Colonic mucosa (tissue), 4 donors: Measurements from ENCODE around the gene SUSD2. TPM values are rescaled to one million over a fixed set of nuclear protein-coding genes. Genes with fewer than 3 reads are reported as not detected.

ENCODE experiments used
- DNase-seq: peaks from one replicate; pipeline ENCODE4 v3.0.0-alpha.2; 2020
- H3K27ac ChIP-seq: fragments of 200-600 bp; one replicate; pipeline ENCODE4 v1.8.0; 2021
- H3K27me3 ChIP-seq: fragments of 200-600 bp; one replicate; pipeline ENCODE4 v1.8.0; 2021
- H3K36me3 ChIP-seq: fragments of 200-600 bp; one replicate; pipeline ENCODE4 v1.8.0; 2021
- H3K4me1 ChIP-seq: fragments of 200-600 bp; one replicate; pipeline ENCODE4 v1.8.0; 2021; ENCODE audit warnings: mild to moderate bottlenecking
- H3K4me3 ChIP-seq: fragments of 200-600 bp; one replicate; pipeline ENCODE4 v1.8.0; 2021
- H3K9ac ChIP-seq, 2 donors: one replicate each; pipeline ENCODE4 v1.7.0; 2013; ENCODE audit warnings: control low read depth in 2 of 2, low read depth in 2 of 2, low read length in 2 of 2
- H3K9me3 ChIP-seq: fragments of 200-600 bp; one replicate; pipeline ENCODE4 v1.8.0; 2021
- intact Hi-C: fragments of 100-400 bp; cut with DNase I; formaldehyde crosslinking; loops from one replicate; pipeline ENCODE4 v1.14.1; 2022
- total RNA-seq, 2 donors: library from RNA; stranded (reverse); fragmentation: NEBNext Ultra II Directional in 1 of 2; extraction: Animal tissue kit (Norgen Biotek cat#: 25700) in 1 of 2; gene quantifications; one replicate each; pipeline ENCODE4 v1.2.1, GENCODE V29; 2021
- TF ChIP-seq, protein P1 (sequence below): fragments of 200-600 bp; IDR thresholded peaks from one replicate; pipeline ENCODE4 v1.8.0; 2022; ENCODE audit warnings: antibody characterized with exemption, mild to moderate bottlenecking
- donor health status: healthy.
- donor health status: DM: no; HTN: no; CAD: no.
- donor health status: DM: no; HTN: no; CAD: no.

The SUSD2 gene
- total RNA-seq, 2 donors from 2014 or later: 1.2 to 2.4 TPM

DNA sequence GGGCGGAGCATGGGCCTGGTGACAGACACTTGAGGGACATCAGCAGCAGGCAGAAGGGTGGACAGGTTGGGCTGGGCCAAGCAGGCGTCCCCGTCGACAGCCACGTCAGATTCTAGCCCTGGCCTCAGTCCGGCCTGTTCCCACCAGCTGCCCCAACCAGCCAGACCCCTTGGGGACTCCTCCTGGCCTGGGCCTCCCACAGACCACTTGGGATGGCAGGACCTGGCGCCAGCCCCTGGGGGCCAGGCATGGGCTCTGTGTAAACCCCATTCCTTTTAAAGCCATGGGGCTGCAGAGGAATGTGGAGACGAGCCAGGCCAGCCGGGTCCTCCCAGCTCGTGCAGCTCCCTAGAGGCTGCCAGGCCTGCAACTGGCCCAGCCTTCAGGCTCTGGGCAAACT, 4.7 kb upstream of the SUSD2 start:
- Histone ChIP-seq H3K9me3 (no peaks in the 10 kb centered on the region), H3K27ac (no peak overlapping the region), H3K27me3 (no peaks in the 10 kb centered on the region), H3K4me3 (no peak overlapping the region), H3K36me3 (no peaks in the 10 kb centered on the region), H3K9ac (no peak overlapping the region), H3K4me1 (peaks cover 9% of the 10 kb centered on the region)
- TF ChIP-seq, protein P1, sequence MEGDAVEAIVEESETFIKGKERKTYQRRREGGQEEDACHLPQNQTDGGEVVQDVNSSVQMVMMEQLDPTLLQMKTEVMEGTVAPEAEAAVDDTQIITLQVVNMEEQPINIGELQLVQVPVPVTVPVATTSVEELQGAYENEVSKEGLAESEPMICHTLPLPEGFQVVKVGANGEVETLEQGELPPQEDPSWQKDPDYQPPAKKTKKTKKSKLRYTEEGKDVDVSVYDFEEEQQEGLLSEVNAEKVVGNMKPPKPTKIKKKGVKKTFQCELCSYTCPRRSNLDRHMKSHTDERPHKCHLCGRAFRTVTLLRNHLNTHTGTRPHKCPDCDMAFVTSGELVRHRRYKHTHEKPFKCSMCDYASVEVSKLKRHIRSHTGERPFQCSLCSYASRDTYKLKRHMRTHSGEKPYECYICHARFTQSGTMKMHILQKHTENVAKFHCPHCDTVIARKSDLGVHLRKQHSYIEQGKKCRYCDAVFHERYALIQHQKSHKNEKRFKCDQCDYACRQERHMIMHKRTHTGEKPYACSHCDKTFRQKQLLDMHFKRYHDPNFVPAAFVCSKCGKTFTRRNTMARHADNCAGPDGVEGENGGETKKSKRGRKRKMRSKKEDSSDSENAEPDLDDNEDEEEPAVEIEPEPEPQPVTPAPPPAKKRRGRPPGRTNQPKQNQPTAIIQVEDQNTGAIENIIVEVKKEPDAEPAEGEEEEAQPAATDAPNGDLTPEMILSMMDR: no peak
- DNase-seq: no peak
- intact Hi-C loops: loop anchor here (10.0 kb wide), 1 partner anchor 72 kb away; no protein-coding TSS in a partner anchor

DNA sequence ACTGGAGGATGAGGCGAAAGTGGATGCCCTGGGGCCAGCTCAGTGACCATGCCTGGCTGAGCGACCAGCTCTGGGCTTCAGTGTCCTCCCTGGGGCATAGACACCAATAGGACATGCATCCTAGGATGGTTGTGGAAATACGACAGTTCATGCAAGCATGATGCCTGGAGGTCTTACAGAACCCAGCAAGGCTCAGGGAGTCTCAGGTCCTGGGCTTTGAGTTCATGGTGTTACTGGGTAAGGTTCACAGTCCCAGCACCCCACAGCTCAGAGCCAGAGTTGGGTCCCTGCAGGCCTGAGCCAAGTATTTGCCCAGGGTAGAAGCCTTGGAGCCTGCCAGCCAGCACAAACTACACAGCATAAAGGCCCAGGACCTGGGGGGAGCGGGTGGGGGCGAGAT, 4.2 kb upstream of the SUSD2 start:
- no peaks in the 10 kb centered on the region for H3K36me3 ChIP-seq
- no peak overlapping the region for H3K9ac ChIP-seq
- no peak for DNase-seq
- TF ChIP-seq, protein P1: no peak
- no peaks in the 10 kb centered on the region for H3K9me3 ChIP-seq
- no peaks in the 10 kb centered on the region for H3K27me3 ChIP-seq
- peaks cover 11% of the 10 kb centered on the region for H3K4me1 ChIP-seq
- intact Hi-C loops: loop anchor here (10.0 kb wide), 1 partner anchor 72 kb away; no protein-coding TSS in a partner anchor
- no peak overlapping the region for H3K27ac ChIP-seq
- H3K4me3 ChIP-seq: no peak overlapping the region

DNA sequence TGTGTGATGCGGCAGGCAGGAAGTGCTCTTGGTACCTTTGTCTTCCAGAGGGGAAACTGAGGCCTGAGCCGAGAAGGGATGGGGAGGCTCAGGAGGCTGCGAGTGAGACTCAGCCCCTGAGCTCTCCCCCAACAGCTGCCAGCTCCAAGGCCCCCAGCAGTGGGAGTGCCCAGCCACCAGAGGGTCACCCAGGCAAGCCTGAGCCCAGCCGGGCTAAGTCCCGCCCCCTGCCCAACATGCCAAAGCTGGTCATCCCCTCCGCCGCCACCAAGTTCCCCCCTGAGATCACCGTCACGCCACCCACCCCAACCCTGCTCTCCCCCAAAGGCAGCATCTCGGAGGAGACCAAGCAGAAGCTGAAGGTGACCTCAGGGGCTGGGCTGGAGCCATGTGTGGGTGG, 3.8 kb upstream of the SUSD2 start:
- H3K4me3 ChIP-seq: no peak overlapping the region
- TF ChIP-seq, protein P1: no peak
- H3K27ac ChIP-seq: no peak overlapping the region
- H3K4me1 ChIP-seq: peaks cover 11% of the 10 kb centered on the region
- H3K27me3 ChIP-seq: no peaks in the 10 kb centered on the region
- H3K36me3 ChIP-seq: no peaks in the 10 kb centered on the region
- no peak overlapping the region for H3K9ac ChIP-seq
- no peak for DNase-seq
- no peaks in the 10 kb centered on the region for H3K9me3 ChIP-seq
- intact Hi-C loops: loop anchor here (10.0 kb wide), 1 partner anchor 73 kb away; no protein-coding TSS in a partner anchor

DNA sequence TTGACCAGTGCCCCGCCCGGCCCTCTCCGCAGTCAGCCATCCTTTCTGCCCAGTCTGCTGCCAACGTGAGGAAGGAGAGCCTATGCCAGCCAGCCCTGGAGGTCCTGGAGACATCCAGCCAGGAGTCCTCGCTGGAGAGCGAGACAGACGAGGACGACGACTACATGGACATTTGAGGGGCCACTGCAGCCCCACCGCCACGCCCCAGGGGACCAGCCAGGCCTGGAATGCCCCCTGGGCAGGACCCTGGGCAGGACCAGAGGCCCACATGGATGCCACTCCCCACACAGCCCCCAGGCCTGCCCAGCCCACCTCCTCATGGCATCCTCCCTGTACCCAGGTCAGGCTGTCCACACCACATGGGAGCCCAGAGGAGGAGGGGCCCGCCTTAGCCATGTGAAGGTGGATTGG, 3.3 kb upstream of the SUSD2 start:
- intact Hi-C loops: loop anchor here (10.0 kb wide), 1 partner anchor 73 kb away; no protein-coding TSS in a partner anchor
- peaks cover 11% of the 10 kb centered on the region for H3K4me1 ChIP-seq
- H3K36me3 ChIP-seq: no peaks in the 10 kb centered on the region
- no peaks in the 10 kb centered on the region for H3K9me3 ChIP-seq
- DNase-seq: no peak
- H3K9ac ChIP-seq: no peak overlapping the region
- H3K27me3 ChIP-seq: no peaks in the 10 kb centered on the region
- H3K4me3 ChIP-seq: no peak overlapping the region
- no peak overlapping the region for H3K27ac ChIP-seq
- TF ChIP-seq, protein P1: no peak

DNA sequence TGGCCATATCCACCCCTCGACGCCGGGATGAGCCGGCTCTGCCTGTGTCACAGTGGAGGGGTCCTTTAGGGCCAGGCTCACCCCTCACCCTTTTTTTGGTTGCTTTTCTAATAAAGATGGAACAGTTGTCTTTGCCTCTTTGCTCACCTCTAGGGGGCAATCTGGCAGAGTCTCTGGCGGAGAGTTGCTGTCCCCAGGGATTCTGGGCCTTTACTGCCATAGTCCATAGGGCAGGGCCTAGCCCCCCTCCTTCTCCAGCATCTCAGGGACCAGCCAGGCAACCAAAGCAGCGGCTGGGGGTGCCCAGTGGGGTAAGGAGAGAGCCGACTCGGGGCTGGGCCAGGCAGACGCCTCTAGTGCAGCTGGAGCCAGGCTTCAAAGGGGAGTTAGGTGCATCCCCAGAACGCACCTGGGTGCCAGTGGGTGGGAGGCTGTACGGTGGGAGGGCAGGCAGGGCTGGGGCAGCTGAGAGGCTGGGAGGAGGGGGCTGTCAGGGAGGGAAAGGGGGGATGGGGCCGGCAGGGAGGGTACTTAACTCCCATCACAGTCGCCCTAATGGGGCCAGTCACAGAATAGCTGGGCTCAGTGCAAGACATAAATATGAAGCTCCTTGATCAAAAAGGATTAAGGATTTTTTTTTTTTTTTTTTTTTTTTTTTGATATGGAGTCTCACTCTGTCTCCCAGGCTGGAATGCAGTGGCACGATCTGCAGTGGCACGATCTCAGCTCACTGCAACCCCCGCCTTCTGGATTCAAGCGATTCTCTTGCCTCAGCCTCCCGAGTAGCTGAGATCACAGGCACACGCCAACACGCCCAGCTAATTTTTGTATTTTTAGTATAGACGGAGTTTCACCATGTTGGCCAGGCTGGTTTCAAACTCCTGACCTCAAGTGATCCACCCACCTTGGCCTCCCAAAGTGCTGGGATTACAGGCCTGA, 2.5 kb upstream of the SUSD2 start:
- Histone ChIP-seq H3K9ac (no peak overlapping the region), H3K27me3 (no peaks in the 10 kb centered on the region), H3K4me1 (peaks cover 11% of the 10 kb centered on the region), H3K9me3 (no peaks in the 10 kb centered on the region), H3K36me3 (no peaks in the 10 kb centered on the region), H3K27ac (no peak overlapping the region), H3K4me3 (no peak overlapping the region)
- intact Hi-C loops: loop anchor here (10.0 kb wide), 1 partner anchor 74 kb away; no protein-coding TSS in a partner anchor
- TF ChIP-seq, protein P1: no peak
- no peak for DNase-seq
